Transverse colon (tissue), 4 donors: ENCODE measurements around the gene PNLIPRP2. TPM values are rescaled to one million over a fixed set of nuclear protein-coding genes. Genes with fewer than 3 reads are reported as not detected.

Experiments
- DNase-seq: peaks from one replicate; pipeline ENCODE4 v3.0.0-alpha.2; 2019
- H3K27ac ChIP-seq, 4 donors: fragments of 200-600 bp; sonication (generic); 2 replicates each; pipeline ENCODE4 v1.5.1; 2016 to 2018; ENCODE audit warnings: inconsistent platforms in 4 of 4
- H3K27me3 ChIP-seq: fragments of 200-600 bp; sonication (generic); 2 replicates; pipeline ENCODE4 v1.5.1; 2017; ENCODE audit warnings: inconsistent platforms
- H3K36me3 ChIP-seq, 4 donors: fragments of 200-600 bp; sonication (generic); 2 replicates each; pipeline ENCODE4 v1.5.1; 2017 to 2019; ENCODE audit warnings: inconsistent platforms in 4 of 4
- H3K4me1 ChIP-seq, 4 donors: fragments of 200-600 bp; sonication (generic); 2 replicates each; pipeline ENCODE4 v1.5.1; 2017 to 2020; ENCODE audit warnings: inconsistent platforms in 4 of 4
- H3K4me3 ChIP-seq, 4 donors: fragments of 200-600 bp; sonication (generic); 1 replicate in 1 of 4; 2 replicates in 3 of 4; pipeline versions ENCODE4 v1.5.1 to v1.6.1; 2017 to 2019; ENCODE audit warnings: inconsistent platforms in 4 of 4
- H3K9me3 ChIP-seq, 2 donors: fragments of 200-600 bp; sonication (generic); 2 replicates each; pipeline ENCODE4 v1.5.1; 2017 to 2019; ENCODE audit warnings: inconsistent platforms in 2 of 2
- EP300 ChIP-seq: sonication (generic); formaldehyde crosslinking; IDR thresholded peaks from one replicate; pipeline ENCODE4 v1.6.1; 2017; ENCODE audit warnings: antibody characterized with exemption, low read depth
- POLR2A ChIP-seq: fragments of 450-650 bp; IDR thresholded peaks from one replicate; pipeline ENCODE4 v1.6.1; 2016; ENCODE audit warnings: antibody characterized with exemption, mild to moderate bottlenecking, moderate library complexity
- POLR2AphosphoS5 ChIP-seq, 3 donors: sonication (generic); formaldehyde crosslinking; IDR thresholded peaks; one replicate each; pipeline ENCODE4 v1.6.1; 2016; ENCODE audit warnings: antibody characterized with exemption in 3 of 3
- WGBS, 2 donors: methylation state at CpG; one replicate each; pipeline ENCODE4 v1.1.5; 2018; ENCODE audit warnings: low coverage in 1 of 2; 5-methylcytosine and 5-hydroxymethylcytosine counted together
- in situ Hi-C, 4 donors: fragments of 200-750 bp; cut with MboI; loops; one replicate each; pipeline versions ENCODE4 v1.15.0 to v1.15.1; 2017; ENCODE audit warnings: low sequenced_read_pairs in 3 of 4, low pct_ligation_motif_present in 1 of 4, low pct_unique_long_range_greater_than_20kb in 1 of 4
- intact Hi-C: fragments of 100-400 bp; cut with DNase I; formaldehyde crosslinking; loops from one replicate; pipeline ENCODE4 v1.15.1; 2023; ENCODE audit warnings: low total_unique reads
- total RNA-seq, 4 donors: library from RNA; depleted of rRNA; stranded (reverse); fragments of >200 nt; gene quantifications; one replicate each; pipeline ENCODE4 v1.1.0, GENCODE V29; 2016
- TF ChIP-seq, protein P1 (sequence below), 5 experiments: fragments of 200-600 bp in 3 of 5; fragments of 450-650 bp in 2 of 5; sonication (generic) in 3 of 5; IDR thresholded peaks; 1 replicate in 2 of 5; 2 replicates in 3 of 5; pipeline ENCODE4 v1.5.1; 2016 to 2017; ENCODE audit warnings: antibody characterized with exemption in 5 of 5, inconsistent platforms in 3 of 5, mild to moderate bottlenecking in 2 of 5, moderate library complexity in 1 of 5

Gene PNLIPRP2
- total RNA-seq, 4 donors from 2014 or later: 0.32 to 4.2 TPM; not detected in 2

DNA sequence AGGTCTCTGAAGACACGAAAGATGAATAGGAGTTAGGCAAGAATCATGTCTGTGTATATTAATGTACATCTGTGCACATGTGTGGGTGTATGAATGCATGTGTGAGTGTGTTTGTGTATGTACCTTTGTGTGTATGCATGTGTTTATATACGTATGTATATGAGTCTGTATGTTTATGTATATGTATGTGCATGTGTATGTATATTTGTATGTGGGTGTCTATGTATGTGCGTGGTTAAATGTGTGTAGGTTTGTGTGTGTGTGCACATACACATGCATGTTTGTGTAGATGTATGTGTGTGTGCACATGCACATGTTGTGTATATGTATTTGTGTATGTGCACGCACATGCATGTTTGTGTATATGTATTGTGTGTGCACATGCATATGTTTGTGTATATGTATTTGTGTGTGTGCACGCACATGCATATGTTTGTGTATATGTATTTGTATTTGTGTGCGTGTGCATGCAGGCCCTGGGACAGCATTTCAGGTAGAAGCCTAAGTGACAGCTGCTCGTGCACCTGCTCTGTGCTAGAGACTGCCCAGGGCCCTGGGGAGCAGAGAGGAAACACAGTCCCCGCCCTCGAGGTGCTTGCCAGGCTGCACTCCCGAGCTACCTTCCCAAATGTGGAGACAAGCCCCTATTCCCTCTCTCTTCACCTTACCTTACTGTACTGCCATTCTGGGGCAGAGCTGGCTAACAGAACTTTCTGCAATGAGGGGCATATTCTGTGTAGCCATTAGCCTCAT is 17.9 kb upstream of the PNLIPRP2 start:
- Histone ChIP-seq H3K4me1 (no peaks in the 10 kb centered on the region), H3K9me3 (no peaks in the 10 kb centered on the region), H3K27ac (no peak overlapping the region), H3K4me3 (no peak overlapping the region), H3K36me3 (no peaks in the 10 kb centered on the region), H3K27me3 (no peaks in the 10 kb centered on the region)
- 65 to 92% methylated on average over 2 to 10 of the region's 10 CpGs for whole genome bisulfite sequencing, 2 donors
- intact Hi-C loops: no loop called here
- in situ Hi-C loops: no loop called here
- DNase-seq: no peak
- TF ChIP-seq POLR2AphosphoS5 (IDR thresholded peaks at IDR 0.05) (no peak), EP300 (no peak), POLR2A (no peak)
- TF ChIP-seq, protein P1, sequence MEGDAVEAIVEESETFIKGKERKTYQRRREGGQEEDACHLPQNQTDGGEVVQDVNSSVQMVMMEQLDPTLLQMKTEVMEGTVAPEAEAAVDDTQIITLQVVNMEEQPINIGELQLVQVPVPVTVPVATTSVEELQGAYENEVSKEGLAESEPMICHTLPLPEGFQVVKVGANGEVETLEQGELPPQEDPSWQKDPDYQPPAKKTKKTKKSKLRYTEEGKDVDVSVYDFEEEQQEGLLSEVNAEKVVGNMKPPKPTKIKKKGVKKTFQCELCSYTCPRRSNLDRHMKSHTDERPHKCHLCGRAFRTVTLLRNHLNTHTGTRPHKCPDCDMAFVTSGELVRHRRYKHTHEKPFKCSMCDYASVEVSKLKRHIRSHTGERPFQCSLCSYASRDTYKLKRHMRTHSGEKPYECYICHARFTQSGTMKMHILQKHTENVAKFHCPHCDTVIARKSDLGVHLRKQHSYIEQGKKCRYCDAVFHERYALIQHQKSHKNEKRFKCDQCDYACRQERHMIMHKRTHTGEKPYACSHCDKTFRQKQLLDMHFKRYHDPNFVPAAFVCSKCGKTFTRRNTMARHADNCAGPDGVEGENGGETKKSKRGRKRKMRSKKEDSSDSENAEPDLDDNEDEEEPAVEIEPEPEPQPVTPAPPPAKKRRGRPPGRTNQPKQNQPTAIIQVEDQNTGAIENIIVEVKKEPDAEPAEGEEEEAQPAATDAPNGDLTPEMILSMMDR (IDR thresholded peaks at IDR 0.05): no peak

DNA sequence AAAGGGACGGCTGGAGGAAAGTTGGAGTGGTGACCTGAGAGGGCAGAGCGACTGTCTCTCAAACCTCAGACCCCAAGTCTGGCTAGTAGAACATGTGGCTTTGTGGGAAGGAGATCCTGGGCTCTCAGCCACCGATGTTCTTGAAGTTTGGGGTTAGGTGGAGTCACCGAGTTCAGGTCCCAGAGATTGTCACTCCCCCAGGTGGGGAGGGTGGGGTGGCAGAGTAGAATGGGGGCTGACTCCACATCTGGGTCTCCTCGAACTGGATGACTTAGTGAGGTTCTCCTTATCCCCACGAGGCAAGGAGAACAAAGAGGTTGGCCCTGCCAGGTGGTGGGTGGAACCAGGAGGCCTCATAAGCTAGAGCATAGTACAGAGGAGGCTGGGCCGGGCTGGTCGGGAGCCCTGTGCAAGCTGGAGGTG is 14.7 kb upstream of the PNLIPRP2 start:
- no peak overlapping the region for H3K27ac ChIP-seq
- WGBS, 2 donors: 0 to 64% methylated on average over 1 to 8 of the region's 8 CpGs
- in situ Hi-C loops: no loop called here
- no peaks in the 10 kb centered on the region for H3K9me3 ChIP-seq
- DNase-seq: no peak
- no peak overlapping the region for H3K4me3 ChIP-seq
- peaks cover 0 to 6% (median 0%) of the 10 kb centered on the region in 4 donors for H3K4me1 ChIP-seq
- TF ChIP-seq POLR2AphosphoS5 (IDR thresholded peaks at IDR 0.05) (no peak), EP300 (no peak), POLR2A (no peak)
- TF ChIP-seq, protein P1 (IDR thresholded peaks at IDR 0.05): no peak
- H3K36me3 ChIP-seq: no peaks in the 10 kb centered on the region
- H3K27me3 ChIP-seq: peaks cover 19% of the 10 kb centered on the region
- intact Hi-C loops: no loop called here

DNA sequence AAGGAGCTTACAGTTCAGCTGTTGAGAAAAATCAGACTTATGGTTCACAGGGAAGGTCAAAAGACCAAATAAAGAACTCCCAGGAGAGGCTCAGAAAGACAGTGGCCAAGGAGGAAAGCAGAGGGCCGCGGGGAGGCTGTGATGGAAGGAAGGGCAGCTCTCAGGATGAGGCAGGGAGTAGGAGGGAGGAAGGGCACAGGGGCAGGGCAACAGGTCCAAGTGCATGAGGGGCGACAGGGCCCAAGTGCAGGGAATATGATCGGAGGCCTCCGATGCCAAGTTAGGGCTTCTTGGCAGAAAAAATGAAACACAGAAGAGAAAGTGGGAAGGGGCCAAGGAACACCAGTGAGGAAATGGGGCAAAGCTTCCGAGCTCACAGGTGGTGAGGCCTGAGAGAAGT is 13.4 kb upstream of the PNLIPRP2 start:
- DNase-seq: no peak
- 81 to 86% methylated on average over 6 of the region's 6 CpGs for WGBS, 2 donors
- Histone ChIP-seq H3K4me1 (peaks cover 0 to 10% (median 0%) of the 10 kb centered on the region in 4 donors), H3K36me3 (no peaks in the 10 kb centered on the region), H3K4me3 (no peak overlapping the region), H3K27me3 (peaks cover 19% of the 10 kb centered on the region), H3K9me3 (no peaks in the 10 kb centered on the region), H3K27ac (no peak overlapping the region)
- TF ChIP-seq, protein P1 (IDR thresholded peaks at IDR 0.05): no peak
- TF ChIP-seq POLR2AphosphoS5 (IDR thresholded peaks at IDR 0.05): no peak
- no peak for TF ChIP-seq POLR2A
- TF ChIP-seq EP300: no peak
- intact Hi-C loops (no loop called here), in situ Hi-C loops (no loop called here)

DNA sequence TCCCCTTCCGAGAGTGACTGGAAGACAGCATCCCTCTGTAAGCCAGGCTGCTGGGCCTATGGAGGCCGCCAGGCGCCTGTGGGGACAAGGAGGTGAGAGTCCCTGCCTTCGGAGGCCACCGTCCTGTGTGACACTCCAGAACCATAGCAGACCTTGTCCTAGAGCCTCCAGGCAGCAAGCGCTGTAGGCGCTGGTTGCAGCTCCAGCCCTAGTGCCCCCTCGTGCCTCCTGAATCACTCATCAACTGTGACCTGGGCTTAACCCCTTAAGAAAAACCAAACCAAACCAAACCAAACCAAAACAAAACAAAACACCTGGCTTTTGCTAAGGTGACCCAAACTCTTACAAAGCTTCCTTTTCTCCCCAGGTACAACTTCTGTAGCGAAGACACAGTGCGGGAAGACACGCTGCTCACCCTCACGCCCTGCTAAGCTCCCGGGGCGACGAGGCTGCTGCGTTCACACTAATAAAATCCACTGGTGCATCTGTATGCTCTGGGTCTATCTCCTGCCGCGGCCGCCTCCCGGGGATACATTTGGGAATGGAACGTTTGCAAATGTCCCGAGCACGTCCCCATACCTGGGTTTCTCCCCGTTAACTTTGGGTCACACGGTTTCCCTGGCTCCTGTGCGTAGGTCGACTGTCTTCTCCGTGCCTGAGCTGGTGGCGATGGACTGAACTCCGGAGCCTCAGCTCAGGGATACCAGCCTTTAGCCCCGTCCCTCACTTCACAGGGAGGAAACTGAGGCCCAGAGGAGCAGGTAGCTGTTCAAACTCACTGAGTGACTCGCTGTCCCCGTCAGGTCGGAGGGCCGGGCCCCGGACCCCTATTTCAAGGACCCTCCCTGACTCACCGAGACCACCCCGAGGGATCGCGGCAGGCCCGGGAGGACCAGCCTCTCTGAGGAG is 11.8 kb upstream of the PNLIPRP2 start:
- H3K27me3 ChIP-seq: peaks cover 19% of the 10 kb centered on the region
- H3K36me3 ChIP-seq: no peaks in the 10 kb centered on the region
- 41% methylated on average over 27 of the region's 41 CpGs; no CpG with 5 or more reads in 1 of the 2 donors for WGBS, 2 donors
- peak overlapping the region in 3 of 4 donors; percentile 61 to 83 (median 78) for H3K27ac ChIP-seq
- DNase-seq: no peak
- TF ChIP-seq, protein P1 (IDR thresholded peaks at IDR 0.05): no peak
- TF ChIP-seq POLR2A: no peak
- no peak for TF ChIP-seq EP300
- TF ChIP-seq POLR2AphosphoS5 (IDR thresholded peaks at IDR 0.05): no peak
- in situ Hi-C loops (no loop called here), intact Hi-C loops (no loop called here)
- peaks cover 0 to 10% (median 0%) of the 10 kb centered on the region in 4 donors for H3K4me1 ChIP-seq
- no peaks in the 10 kb centered on the region for H3K9me3 ChIP-seq
- peak overlapping the region; percentile 28 to 71 (median 42) for H3K4me3 ChIP-seq
